ENCODE results near the gene DENND1A. TPM values are rescaled to one million over a fixed set of nuclear protein-coding genes. Genes with fewer than 3 reads are reported as not detected.
A peak's percentile ranks its signal among the peaks of the same experiment; 100 is the strongest.

The DENND1A gene
- total and polyA plus RNA-seq, 2 of the 13 experiments (the other 11 are each of a cell fraction or from before 2014, with no cell fraction given), result 14.8 to 30.1 TPM

- intact Hi-C loops (cut with micrococcal nuclease; ENCODE audit: unreplicated experiment), result no loop called here
- ChIA-PET CTCF (ENCODE audit: low intra/inter-chr PET ratio, low total read pairs) (no interaction called here), POLR2A (no interaction called here)
- ATAC-seq, result no peak
- no peak for TF ChIP-seq ZNF446 (CRISPR knock-in tag; IDR thresholded peaks at IDR 0.05)
- TF ChIP-seq STAT5B (CRISPR knock-in tag; IDR thresholded peaks at IDR 0.05), result no peak
- Histone ChIP-seq H3K27ac (ENCODE audit: extremely low read length, insufficient read depth, low read length) (no peak overlapping the region), H3K4me3 (replicated peaks in 1 of 3; ENCODE audit: insufficient read depth in 1 of 3, low read depth in 2 of 3, low read length in 3 of 3) (no peak overlapping the region), H3K9ac (ENCODE audit: insufficient read depth, low read depth, low read length) (no peak overlapping the region), H3K4me2 (ENCODE audit: low read depth, low read length) (no peak overlapping the region), H3K27me3 (ENCODE audit: control insufficient read depth in 1 of 2, insufficient read depth in 2 of 2, low read length in 2 of 2) (no peaks in the 10 kb centered on the region), H3K4me1 (ENCODE audit: insufficient read depth, low read length) (no peaks in the 10 kb centered on the region), H3K9me3 (ENCODE audit: low read length) (no peaks in the 10 kb centered on the region), H2AFZ (ENCODE audit: low read length) (no peak overlapping the region), H3K36me3 (replicated peaks in 1 of 2; ENCODE audit: control insufficient read depth in 1 of 2, insufficient read depth in 2 of 2, low read length in 2 of 2) (peaks cover 9 to 26% of the 10 kb centered on the region in 2 experiments), H3K79me2 (ENCODE audit: insufficient read depth, low read length) (no peaks in the 10 kb centered on the region), H4K20me1 (ENCODE audit: insufficient read depth, low read length) (no peaks in the 10 kb centered on the region)
- FAIRE-seq, result no peak
- 100% methylated on average over 4 of the region's 4 CpGs for WGBS (ENCODE audit: low lambda C conversion rate)
- DNase-seq (ENCODE audit: low spot score), result no peak
- BruUV-seq (replicated peaks), result no TSS peak
- in situ Hi-C loops (cut with HindIII; ENCODE audit: extremely low pct_ligation_motif_present, low pct_unique_long_range_greater_than_20kb), result loop anchor here (25.0 kb wide), 1 partner anchor 618 kb away; no protein-coding TSS in a partner anchor
Measured at GRCh38 chr9:123419091-123419490, 510.8 kb downstream of the DENND1A start.

DNA sequence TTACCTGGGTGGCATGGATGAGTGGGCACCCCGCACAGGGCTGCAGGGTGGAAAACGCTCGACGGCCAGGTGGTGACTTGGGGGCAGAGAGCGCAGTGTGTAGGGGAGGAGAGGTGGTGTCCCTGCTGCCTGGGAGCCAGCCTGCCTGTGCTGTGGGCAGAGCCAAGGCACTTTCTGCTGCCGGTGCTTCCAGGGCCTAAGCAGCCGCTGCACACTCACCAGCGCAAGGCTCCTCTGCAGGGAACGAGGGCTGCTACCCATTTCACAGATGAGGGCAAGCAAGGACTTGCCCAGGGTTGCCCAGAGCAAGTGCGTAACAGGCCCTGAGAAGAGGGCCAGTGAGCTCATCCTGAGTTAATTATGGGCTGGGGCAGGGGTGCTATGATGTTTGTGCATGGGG lies 511.4 kb downstream of the DENND1A start:
- in situ Hi-C loops (cut with HindIII; ENCODE audit: extremely low pct_ligation_motif_present, low pct_unique_long_range_greater_than_20kb) (loop anchor here (25.0 kb wide), 1 partner anchor 619 kb away; no protein-coding TSS in a partner anchor), intact Hi-C loops (cut with micrococcal nuclease; ENCODE audit: unreplicated experiment) (no loop called here)
- no peak overlapping the region for H2AFZ ChIP-seq (ENCODE audit: low read length)
- ATAC-seq, result no peak
- ChIA-PET CTCF (ENCODE audit: low intra/inter-chr PET ratio, low total read pairs) (no interaction called here), POLR2A (no interaction called here)
- no peaks in the 10 kb centered on the region for H3K79me2 ChIP-seq (ENCODE audit: insufficient read depth, low read length)
- H3K4me2 ChIP-seq (ENCODE audit: low read depth, low read length), result no peak overlapping the region
- H3K4me1 ChIP-seq (ENCODE audit: insufficient read depth, low read length), result no peaks in the 10 kb centered on the region
- no peak overlapping the region for H3K4me3 ChIP-seq (replicated peaks in 1 of 3; ENCODE audit: insufficient read depth in 1 of 3, low read depth in 2 of 3, low read length in 3 of 3)
- 98% methylated on average over 6 of the region's 10 CpGs for WGBS (ENCODE audit: low lambda C conversion rate)
- peaks cover 9 to 26% of the 10 kb centered on the region in 2 experiments for H3K36me3 ChIP-seq (replicated peaks in 1 of 2; ENCODE audit: control insufficient read depth in 1 of 2, insufficient read depth in 2 of 2, low read length in 2 of 2)
- FAIRE-seq, result no peak
- BruUV-seq (replicated peaks), result no TSS peak
- no peak for TF ChIP-seq ARNT2 (CRISPR knock-in tag; IDR thresholded peaks at IDR 0.05; ENCODE audit: low read depth)
- peak; percentile 39; the same call in 1 of the 2 replicates for TF ChIP-seq ZNF629 (CRISPR knock-in tag; conservative IDR thresholded peaks at IDR 0.05)
- no peaks in the 10 kb centered on the region for H4K20me1 ChIP-seq (ENCODE audit: insufficient read depth, low read length)
- H3K27ac ChIP-seq (ENCODE audit: extremely low read length, insufficient read depth, low read length), result no peak overlapping the region
- no peaks in the 10 kb centered on the region for H3K9me3 ChIP-seq (ENCODE audit: low read length)
- H3K9ac ChIP-seq (ENCODE audit: insufficient read depth, low read depth, low read length), result no peak overlapping the region
- no peak for DNase-seq (ENCODE audit: low spot score)
- H3K27me3 ChIP-seq (ENCODE audit: control insufficient read depth in 1 of 2, insufficient read depth in 2 of 2, low read length in 2 of 2), result no peaks in the 10 kb centered on the region
